Measurements from ENCODE around the gene PWP1. TPM values are rescaled to one million over a fixed set of nuclear protein-coding genes. Genes with fewer than 3 reads are reported as not detected.

PWP1 gene
- total and polyA plus RNA-seq, 2 experiments from 2014 or later = 54.8 to 60.4 TPM

DNA sequence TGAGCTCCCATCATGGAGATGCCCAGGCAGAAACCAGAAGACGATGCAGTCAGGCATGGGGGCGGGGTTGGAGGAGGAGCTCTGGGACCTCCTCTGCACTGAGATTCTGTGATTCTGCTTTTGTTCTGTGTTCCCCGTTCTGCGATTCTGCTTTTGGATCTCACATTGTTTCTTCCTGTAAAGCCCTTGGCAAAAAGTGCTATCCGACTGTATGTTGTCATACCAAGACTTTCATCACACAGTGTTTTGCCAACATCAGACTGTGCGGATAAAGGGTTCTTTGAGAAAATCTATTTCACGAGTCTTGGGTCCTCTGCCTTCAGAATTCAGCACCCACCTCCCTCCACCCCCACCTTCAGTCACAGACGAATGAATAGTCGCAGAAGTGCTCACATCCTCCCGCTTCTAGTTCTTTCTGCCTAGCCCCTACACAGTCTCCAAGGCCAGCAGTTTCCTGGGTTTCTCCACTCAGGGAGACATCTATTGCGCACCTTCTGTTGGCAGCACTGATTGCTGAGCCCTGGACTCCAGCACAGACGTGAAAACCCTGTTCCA is 24.7 kb upstream of the PWP1 start:
- Histone ChIP-seq H3K27ac (no peak overlapping the region), H3K4me1 (ENCODE audit: insufficient read depth) (no peaks in the 10 kb centered on the region), H3K79me2 (no peaks in the 10 kb centered on the region), H4K20me1 (ENCODE audit: insufficient read depth, poor library complexity, severe bottlenecking) (no peaks in the 10 kb centered on the region), H3K36me3 (replicated peaks; ENCODE audit: insufficient read depth, low read depth) (no peaks in the 10 kb centered on the region), H3K4me2 (no peak overlapping the region), H3K9me2 (replicated peaks; ENCODE audit: insufficient read depth) (no peaks in the 10 kb centered on the region), H2AFZ (no peak overlapping the region), H3K27me3 (no peaks in the 10 kb centered on the region), H3K4me3 (no peak overlapping the region), H3K9me3 (ENCODE audit: low read depth) (no peaks in the 10 kb centered on the region)
- TF ChIP-seq EZH2phosphoT487 (IDR thresholded peaks at IDR 0.05; ENCODE audit: low read depth, severe bottlenecking, unreplicated experiment) (no peak), EZH2 (IDR thresholded peaks at IDR 0.05; ENCODE audit: borderline replicate concordance) (no peak), CTCF (IDR thresholded peaks at IDR 0.05; ENCODE audit: poor library complexity) (no peak)
- no peak for DNase-seq (ENCODE audit: low spot score)
- WGBS (ENCODE audit: low lambda C conversion rate, missing lambda C conversion rate) = 71% methylated on average over 12 of the region's 12 CpGs

- Histone ChIP-seq H3K79me2 (no peaks in the 10 kb centered on the region), H3K27ac (no peak overlapping the region), H2AFZ (no peak overlapping the region), H4K20me1 (ENCODE audit: insufficient read depth, poor library complexity, severe bottlenecking) (no peaks in the 10 kb centered on the region), H3K9me3 (ENCODE audit: low read depth) (no peaks in the 10 kb centered on the region), H3K4me1 (ENCODE audit: insufficient read depth) (no peaks in the 10 kb centered on the region), H3K9me2 (replicated peaks; ENCODE audit: insufficient read depth) (no peaks in the 10 kb centered on the region), H3K4me3 (no peak overlapping the region), H3K36me3 (replicated peaks; ENCODE audit: insufficient read depth, low read depth) (no peaks in the 10 kb centered on the region), H3K4me2 (no peak overlapping the region), H3K27me3 (no peaks in the 10 kb centered on the region)
- TF ChIP-seq EZH2 (IDR thresholded peaks at IDR 0.05; ENCODE audit: borderline replicate concordance) (no peak), EZH2phosphoT487 (IDR thresholded peaks at IDR 0.05; ENCODE audit: low read depth, severe bottlenecking, unreplicated experiment) (no peak), CTCF (IDR thresholded peaks at IDR 0.05; ENCODE audit: poor library complexity) (no peak)
- DNase-seq (ENCODE audit: low spot score) = no peak
- WGBS (ENCODE audit: low lambda C conversion rate, missing lambda C conversion rate) = 88% methylated on average over 3 of the region's 3 CpGs
Measured at GRCh38 chr12:107661830-107662229, 23.8 kb upstream of the PWP1 start.

DNA sequence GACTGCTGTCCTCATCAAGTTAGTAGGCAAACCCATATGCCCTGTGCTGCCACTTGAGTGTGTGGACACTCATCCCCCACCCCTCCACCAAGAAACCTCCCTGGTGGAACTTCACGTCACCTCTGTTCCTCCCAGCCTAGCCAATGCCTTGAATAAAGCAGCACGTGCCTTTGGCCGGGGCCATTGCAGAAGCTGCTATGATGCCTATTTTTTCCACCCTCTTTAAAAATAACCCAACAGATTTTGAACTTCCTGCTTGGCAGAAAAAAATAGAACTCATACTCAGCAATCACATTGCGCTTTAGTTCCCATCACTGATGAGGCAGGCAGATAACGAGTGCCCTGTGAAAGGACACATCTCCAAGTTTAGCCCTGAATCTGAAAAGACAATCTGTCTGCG is 23.1 kb upstream of the PWP1 start:
- H3K4me1 ChIP-seq (ENCODE audit: insufficient read depth) = no peaks in the 10 kb centered on the region
- no peak overlapping the region for H3K4me3 ChIP-seq
- no peak overlapping the region for H3K27ac ChIP-seq
- H3K79me2 ChIP-seq = no peaks in the 10 kb centered on the region
- H3K36me3 ChIP-seq (replicated peaks; ENCODE audit: insufficient read depth, low read depth) = no peaks in the 10 kb centered on the region
- no peaks in the 10 kb centered on the region for H4K20me1 ChIP-seq (ENCODE audit: insufficient read depth, poor library complexity, severe bottlenecking)
- TF ChIP-seq EZH2phosphoT487 (IDR thresholded peaks at IDR 0.05; ENCODE audit: low read depth, severe bottlenecking, unreplicated experiment) (no peak), EZH2 (IDR thresholded peaks at IDR 0.05; ENCODE audit: borderline replicate concordance) (no peak)
- no peaks in the 10 kb centered on the region for H3K9me3 ChIP-seq (ENCODE audit: low read depth)
- H3K9me2 ChIP-seq (replicated peaks; ENCODE audit: insufficient read depth) = no peaks in the 10 kb centered on the region
- no peaks in the 10 kb centered on the region for H3K27me3 ChIP-seq
- no peak overlapping the region for H3K4me2 ChIP-seq
- DNase-seq (ENCODE audit: low spot score) = no peak
- no peak overlapping the region for H2AFZ ChIP-seq
- WGBS (ENCODE audit: low lambda C conversion rate, missing lambda C conversion rate) = 90% methylated on average over 6 of the region's 6 CpGs

- no peak for DNase-seq (ENCODE audit: low spot score)
- H3K9me3 ChIP-seq (ENCODE audit: low read depth) = no peaks in the 10 kb centered on the region
- no peak overlapping the region for H3K27ac ChIP-seq
- H3K4me3 ChIP-seq = no peak overlapping the region
- TF ChIP-seq EZH2phosphoT487 (IDR thresholded peaks at IDR 0.05; ENCODE audit: low read depth, severe bottlenecking, unreplicated experiment) = no peak
- TF ChIP-seq CTCF (IDR thresholded peaks at IDR 0.05; ENCODE audit: poor library complexity) = no peak
- TF ChIP-seq EZH2 (IDR thresholded peaks at IDR 0.05; ENCODE audit: borderline replicate concordance) = no peak
- no peaks in the 10 kb centered on the region for H3K79me2 ChIP-seq
- no peaks in the 10 kb centered on the region for H3K27me3 ChIP-seq
- H4K20me1 ChIP-seq (ENCODE audit: insufficient read depth, poor library complexity, severe bottlenecking) = no peaks in the 10 kb centered on the region
- no peak overlapping the region for H2AFZ ChIP-seq
- H3K4me2 ChIP-seq = no peak overlapping the region
- no peaks in the 10 kb centered on the region for H3K9me2 ChIP-seq (replicated peaks; ENCODE audit: insufficient read depth)
- H3K36me3 ChIP-seq (replicated peaks; ENCODE audit: insufficient read depth, low read depth) = no peaks in the 10 kb centered on the region
- H3K4me1 ChIP-seq (ENCODE audit: insufficient read depth) = no peaks in the 10 kb centered on the region
- 83% methylated on average over 6 of the region's 6 CpGs for WGBS (ENCODE audit: low lambda C conversion rate, missing lambda C conversion rate)
Measured at GRCh38 chr12:107663277-107663676, 22.3 kb upstream of the PWP1 start.

Data from hepatocyte (in vitro differentiated cells).